DOHH2 (cell line): Measurements from ENCODE around the gene SYCP2.
A peak's percentile ranks its signal among the peaks of the same experiment; 100 is the strongest.

Source experiments
- H3F3A ChIP-seq: fragments of 200-600 bp; sonication (generic), shearing (Covaris generic); 2 replicates; pipeline ENCODE4 v1.6.0; 2016; ENCODE audit warnings: antibody characterized with exemption, mild to moderate bottlenecking; ENCODE audit not compliant: control insufficient read depth, insufficient read depth
- H3K27ac ChIP-seq: fragments of 200-600 bp; sonication (generic); 2 replicates; pipeline ENCODE4 v1.5.1; 2014; ENCODE audit warnings: low read depth, mild to moderate bottlenecking, low read length, moderate library complexity
- H3K27me3 ChIP-seq: fragments of 200-600 bp; sonication (generic); 2 replicates; pipeline ENCODE4 v1.6.1; 2014; ENCODE audit warnings: mild to moderate bottlenecking, low read length, mixed read lengths; ENCODE audit not compliant: control insufficient read depth
- H3K36me3 ChIP-seq: fragments of 200-600 bp; sonication (generic); 2 replicates; pipeline ENCODE4 v1.6.1; 2014; ENCODE audit warnings: mild to moderate bottlenecking, low read length, moderate library complexity, mixed read lengths; ENCODE audit not compliant: control insufficient read depth
- H3K4me1 ChIP-seq: fragments of 200-600 bp; sonication (generic); 2 replicates; pipeline ENCODE4 v1.6.1; 2014; ENCODE audit warnings: mild to moderate bottlenecking, low read length, mixed read lengths; ENCODE audit not compliant: control insufficient read depth
- H3K4me2 ChIP-seq: fragments of 200-600 bp; sonication (generic); 2 replicates; pipeline ENCODE4 v1.6.0; 2014; ENCODE audit warnings: mild to moderate bottlenecking, low read length, moderate library complexity
- H3K4me3 ChIP-seq: fragments of 200-600 bp; sonication (generic); 2 replicates; pipeline ENCODE4 v1.5.1; 2014; ENCODE audit warnings: mild to moderate bottlenecking, low read length, mixed read lengths
- H3K79me2 ChIP-seq: fragments of 200-600 bp; sonication (generic); 2 replicates; pipeline ENCODE4 v1.6.1; 2014; ENCODE audit warnings: mild to moderate bottlenecking, low read length, mixed read lengths; ENCODE audit not compliant: control insufficient read depth
- H3K9me2 ChIP-seq: fragments of 200-600 bp; sonication (generic); replicated peaks from 2 replicates; pipeline ENCODE4 v1.6.1; 2014; ENCODE audit warnings: mild to moderate bottlenecking, low read length, mixed read lengths; ENCODE audit not compliant: control insufficient read depth
- H3K9me3 ChIP-seq: fragments of 200-600 bp; sonication (generic); 2 replicates; pipeline ENCODE4 v1.6.1; 2014; ENCODE audit warnings: antibody characterized with exemption, low read length, mixed read lengths; ENCODE audit not compliant: control insufficient read depth, insufficient read depth
- H4K20me1 ChIP-seq: fragments of 200-600 bp; sonication (generic); 2 replicates; pipeline ENCODE4 v1.6.0; 2014; ENCODE audit warnings: low read depth, mild to moderate bottlenecking, antibody characterized with exemption, low read length, moderate library complexity; ENCODE audit not compliant: control insufficient read depth, insufficient read depth
- EZH2phosphoT487 ChIP-seq: fragments of 200-600 bp; sonication (generic); IDR thresholded peaks from 2 replicates; pipeline ENCODE4 v1.6.1; 2017; ENCODE audit warnings: borderline replicate concordance, mild to moderate bottlenecking, antibody characterized with exemption, low read length, moderate library complexity, mixed read lengths
- TF ChIP-seq, protein P1 (sequence below): fragments of 200-600 bp; sonication (generic); IDR thresholded peaks from one replicate; pipeline ENCODE4 v1.5.1; 2014; ENCODE audit warnings: antibody characterized with exemption, mild to moderate bottlenecking, low read depth, low read length; ENCODE audit not compliant: poor library complexity, severe bottlenecking

Gene SYCP2

GRCh38 chr20:59939879-59940128 lies 6.4 kb upstream of the SYCP2 start:
- Histone ChIP-seq H3K4me3 (peak overlapping the region; percentile 99), H3K9me3 (no peaks in the 10 kb centered on the region), H3K79me2 (peaks cover 27% of the 10 kb centered on the region), H3K4me2 (peak overlapping the region; percentile 93), H4K20me1 (no peaks in the 10 kb centered on the region), H3K9me2 (no peaks in the 10 kb centered on the region), H3F3A (0 out of 2 replicates have a peak, but pooled peaks cover 3% of the 10 kb centered on the region), H3K36me3 (peaks cover 29% of the 10 kb centered on the region), H3K27ac (no peak overlapping the region), H3K27me3 (no peaks in the 10 kb centered on the region), H3K4me1 (peaks cover 21% of the 10 kb centered on the region)
- TF ChIP-seq, protein P1, sequence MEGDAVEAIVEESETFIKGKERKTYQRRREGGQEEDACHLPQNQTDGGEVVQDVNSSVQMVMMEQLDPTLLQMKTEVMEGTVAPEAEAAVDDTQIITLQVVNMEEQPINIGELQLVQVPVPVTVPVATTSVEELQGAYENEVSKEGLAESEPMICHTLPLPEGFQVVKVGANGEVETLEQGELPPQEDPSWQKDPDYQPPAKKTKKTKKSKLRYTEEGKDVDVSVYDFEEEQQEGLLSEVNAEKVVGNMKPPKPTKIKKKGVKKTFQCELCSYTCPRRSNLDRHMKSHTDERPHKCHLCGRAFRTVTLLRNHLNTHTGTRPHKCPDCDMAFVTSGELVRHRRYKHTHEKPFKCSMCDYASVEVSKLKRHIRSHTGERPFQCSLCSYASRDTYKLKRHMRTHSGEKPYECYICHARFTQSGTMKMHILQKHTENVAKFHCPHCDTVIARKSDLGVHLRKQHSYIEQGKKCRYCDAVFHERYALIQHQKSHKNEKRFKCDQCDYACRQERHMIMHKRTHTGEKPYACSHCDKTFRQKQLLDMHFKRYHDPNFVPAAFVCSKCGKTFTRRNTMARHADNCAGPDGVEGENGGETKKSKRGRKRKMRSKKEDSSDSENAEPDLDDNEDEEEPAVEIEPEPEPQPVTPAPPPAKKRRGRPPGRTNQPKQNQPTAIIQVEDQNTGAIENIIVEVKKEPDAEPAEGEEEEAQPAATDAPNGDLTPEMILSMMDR, result no peak
- no peak for TF ChIP-seq EZH2phosphoT487

- no peaks in the 10 kb centered on the region for H3K27me3 ChIP-seq
- H3K4me2 ChIP-seq, result peak overlapping the region; percentile 93
- H3F3A ChIP-seq, result 0 out of 2 replicates have a peak, but pooled peaks cover 6% of the 10 kb centered on the region
- H3K27ac ChIP-seq, result no peak overlapping the region
- peak overlapping the region; percentile 99 for H3K4me3 ChIP-seq
- no peaks in the 10 kb centered on the region for H3K9me2 ChIP-seq
- peaks cover 24% of the 10 kb centered on the region for H3K36me3 ChIP-seq
- H3K9me3 ChIP-seq, result no peaks in the 10 kb centered on the region
- H3K4me1 ChIP-seq, result peaks cover 21% of the 10 kb centered on the region
- no peaks in the 10 kb centered on the region for H4K20me1 ChIP-seq
- TF ChIP-seq, protein P1, result no peak
- TF ChIP-seq EZH2phosphoT487, result no peak
- H3K79me2 ChIP-seq, result peaks cover 27% of the 10 kb centered on the region
These were observed 5.8 kb upstream of the SYCP2 start for GRCh38 chr20:59939052-59939878.

DNA sequence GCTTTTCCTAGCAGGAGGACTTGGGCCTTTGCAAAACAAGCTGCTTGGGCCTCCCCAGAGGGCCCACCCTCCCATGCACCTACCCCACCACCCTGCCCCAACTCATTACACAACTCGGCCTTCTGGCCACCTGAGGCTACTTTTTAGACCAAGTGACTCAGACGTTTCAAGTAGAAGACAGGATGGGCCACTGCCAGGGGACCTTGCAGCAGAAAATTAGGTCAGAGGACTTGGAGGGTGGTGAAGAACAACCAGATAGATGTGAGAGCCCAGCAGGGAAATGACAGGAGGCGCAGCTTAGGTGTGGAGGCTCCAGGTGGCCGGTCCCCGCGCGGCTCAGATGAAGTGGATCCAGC lies 5.2 kb upstream of the SYCP2 start:
- Histone ChIP-seq H3K4me2 (peak overlapping the region; percentile 93), H3K27ac (no peak overlapping the region)

More for the DNA sequence above, 5.2 kb upstream of the SYCP2 start:
- Histone ChIP-seq H3K9me2 (no peaks in the 10 kb centered on the region), H4K20me1 (no peaks in the 10 kb centered on the region), H3K9me3 (no peaks in the 10 kb centered on the region), H3F3A (0 out of 2 replicates have a peak, but pooled peaks cover 6% of the 10 kb centered on the region), H3K27me3 (no peaks in the 10 kb centered on the region), H3K79me2 (peaks cover 27% of the 10 kb centered on the region), H3K36me3 (peaks cover 18% of the 10 kb centered on the region), H3K4me1 (peaks cover 21% of the 10 kb centered on the region), H3K4me3 (no peak overlapping the region)
- TF ChIP-seq EZH2phosphoT487, result no peak
- TF ChIP-seq, protein P1, result no peak
